Activated naive CD4-positive, alpha-beta T cell treated with Interleukin-2 at 50 U/mL for 16 hours (primary cell): Measurements from ENCODE around the gene PTPRM.

Experiments used
- DNase-seq: peaks from one replicate; pipeline ENCODE4 v3.0.0-alpha.2; 2020

The PTPRM gene

GRCh38 chr18:7908681-7909299, 341.7 kb downstream of the PTPRM start:
- DNase-seq, result no peak

GRCh38 chr18:7914834-7915670, 347.9 kb downstream of the PTPRM start:
- no peak for DNase-seq

GRCh38 chr18:7918701-7919100, 351.6 kb downstream of the PTPRM start:
- no peak for DNase-seq

GRCh38 chr18:7919565-7919964, 352.4 kb downstream of the PTPRM start:
- DNase-seq, result no peak

- DNase-seq, result no peak
Measured at GRCh38 chr18:7921938-7922587, 354.9 kb downstream of the PTPRM start.

GRCh38 chr18:7923105-7923504, 356.0 kb downstream of the PTPRM start:
- no peak for DNase-seq

GRCh38 chr18:7924616-7925015, 357.5 kb downstream of the PTPRM start:
- no peak for DNase-seq

- DNase-seq, result no peak
Measured at GRCh38 chr18:7926526-7926925, 359.4 kb downstream of the PTPRM start.

GRCh38 chr18:7927119-7927518, 360.0 kb downstream of the PTPRM start:
- DNase-seq, result no peak

GRCh38 chr18:7931763-7932162, 364.6 kb downstream of the PTPRM start:
- no peak for DNase-seq

- no peak for DNase-seq
Measured at GRCh38 chr18:7937268-7937667, 370.2 kb downstream of the PTPRM start.

- DNase-seq, result no peak
Measured at GRCh38 chr18:7939521-7939920, 372.4 kb downstream of the PTPRM start.

- no peak for DNase-seq
Measured at GRCh38 chr18:7940379-7940778, 373.3 kb downstream of the PTPRM start.

- no peak for DNase-seq
Measured at GRCh38 chr18:7940971-7941370, 373.9 kb downstream of the PTPRM start.

GRCh38 chr18:7941533-7941932, 374.4 kb downstream of the PTPRM start:
- no peak for DNase-seq

GRCh38 chr18:7945882-7946281, 378.8 kb downstream of the PTPRM start:
- DNase-seq, result no peak

GRCh38 chr18:7946734-7947377, 379.7 kb downstream of the PTPRM start:
- DNase-seq, result peak; percentile 13

GRCh38 chr18:7950380-7951136, 383.4 kb downstream of the PTPRM start:
- peak; percentile 26 for DNase-seq

GRCh38 chr18:7953095-7953958, 386.2 kb downstream of the PTPRM start:
- DNase-seq, result no peak

GRCh38 chr18:7954238-7954637, 387.1 kb downstream of the PTPRM start:
- DNase-seq, result no peak

- DNase-seq, result no peak
Measured at GRCh38 chr18:7955175-7955574, 388.1 kb downstream of the PTPRM start.

GRCh38 chr18:7957297-7957696, 390.2 kb downstream of the PTPRM start:
- no peak for DNase-seq
